NCI-H128 (cell line): ENCODE results near the gene NDE1.
"Not testable (repeated sequence)": the region's sequence is repeated elsewhere in the genome, so short reads cannot be mapped to it uniquely, and the experiment has no call there.

Source experiments
- DNase-seq: peaks from one replicate; lab custom pipeline; 2025; ENCODE audit not compliant: unreplicated experiment; lab: John Stamatoyannopoulos, UW

Gene NDE1

DNA sequence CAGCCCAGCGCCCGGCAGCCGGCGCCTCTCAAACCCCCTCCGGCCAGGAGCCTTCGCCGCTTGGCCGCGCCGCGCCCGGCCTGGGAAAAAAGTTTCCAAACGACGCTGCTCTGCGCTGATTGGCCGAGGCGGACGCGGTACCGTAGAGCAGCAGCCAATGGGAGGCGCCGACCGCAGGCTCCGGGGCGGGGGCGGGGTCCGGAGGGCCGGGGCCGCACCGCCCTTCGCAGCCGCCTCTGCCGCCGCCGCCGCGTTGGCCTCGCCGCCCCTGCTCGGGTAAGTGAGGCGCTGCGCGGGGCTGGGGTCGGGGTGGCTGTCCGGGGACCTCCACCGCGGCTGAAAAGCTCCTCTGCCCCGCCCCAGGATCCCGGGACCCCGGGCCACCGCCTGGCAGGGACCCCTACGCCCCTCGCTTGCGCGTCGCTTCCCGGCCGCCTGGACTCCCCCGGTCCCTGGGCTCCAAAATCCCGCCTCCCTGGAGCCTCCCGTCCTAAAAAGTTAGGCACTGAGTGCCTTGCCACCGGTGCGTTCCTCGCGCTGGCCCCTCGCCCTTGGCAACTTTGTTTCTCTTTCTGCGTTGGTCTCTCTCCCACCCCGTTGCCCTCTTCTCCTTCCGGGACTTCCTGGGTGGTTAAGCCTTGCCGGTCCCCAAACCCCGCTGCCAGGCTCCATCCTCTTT, at the start of gene NDE1:
NDE1 (plus strand) TSS at position 227 of the 679 bp plus-strand sequence. CDS start 14,534 bp downstream, outside the sequence.
- DNase-seq: peak; percentile 38

- no peak for DNase-seq
These were observed 48.7 kb upstream of the NDE1 start for GRCh38 chr16:15601212-15601879.

GRCh38 chr16:15602285-15603044, 47.6 kb upstream of the NDE1 start:
- no peak for DNase-seq

- no peak for DNase-seq
These were observed 45.3 kb upstream of the NDE1 start for GRCh38 chr16:15604460-15605440.

DNA sequence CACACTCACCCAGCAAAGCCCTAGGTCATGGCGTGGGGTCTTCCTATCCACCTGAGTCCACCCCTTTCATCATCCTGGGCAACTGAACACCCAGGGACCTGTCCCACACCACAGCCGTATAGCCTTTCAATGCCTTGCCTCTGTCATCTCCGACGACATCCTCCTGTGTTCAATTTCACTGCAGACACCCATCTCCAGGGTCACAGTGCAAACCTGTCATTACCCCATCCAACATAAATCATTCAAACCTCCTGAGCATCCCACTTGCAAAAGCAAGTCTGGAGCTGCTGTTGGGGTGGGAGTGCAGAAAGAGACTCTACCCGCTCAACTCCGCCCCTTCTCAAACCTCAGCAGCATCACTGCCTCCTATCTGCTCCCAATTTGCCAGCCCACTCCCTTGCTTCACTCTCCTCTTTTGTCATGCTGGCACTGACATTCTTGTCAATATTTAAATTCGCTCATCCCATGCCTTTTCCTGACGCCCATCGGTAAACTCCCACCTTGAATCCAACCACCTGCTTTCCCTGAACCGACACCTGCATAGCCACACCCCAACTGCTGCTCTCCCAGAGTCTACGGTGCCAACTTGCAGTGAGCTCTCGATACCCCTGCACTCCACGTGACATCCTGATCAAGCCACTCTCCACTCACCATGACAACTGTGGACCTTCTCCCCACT, 44.1 kb upstream of the NDE1 start:
- no peak for DNase-seq

- DNase-seq: no peak
These were observed 43.4 kb upstream of the NDE1 start for GRCh38 chr16:15606518-15607220.

GRCh38 chr16:15607221-15607699, 42.8 kb upstream of the NDE1 start:
- DNase-seq: not testable (repeated sequence)

GRCh38 chr16:15607700-15608396, 42.2 kb upstream of the NDE1 start:
- no peak for DNase-seq

DNA sequence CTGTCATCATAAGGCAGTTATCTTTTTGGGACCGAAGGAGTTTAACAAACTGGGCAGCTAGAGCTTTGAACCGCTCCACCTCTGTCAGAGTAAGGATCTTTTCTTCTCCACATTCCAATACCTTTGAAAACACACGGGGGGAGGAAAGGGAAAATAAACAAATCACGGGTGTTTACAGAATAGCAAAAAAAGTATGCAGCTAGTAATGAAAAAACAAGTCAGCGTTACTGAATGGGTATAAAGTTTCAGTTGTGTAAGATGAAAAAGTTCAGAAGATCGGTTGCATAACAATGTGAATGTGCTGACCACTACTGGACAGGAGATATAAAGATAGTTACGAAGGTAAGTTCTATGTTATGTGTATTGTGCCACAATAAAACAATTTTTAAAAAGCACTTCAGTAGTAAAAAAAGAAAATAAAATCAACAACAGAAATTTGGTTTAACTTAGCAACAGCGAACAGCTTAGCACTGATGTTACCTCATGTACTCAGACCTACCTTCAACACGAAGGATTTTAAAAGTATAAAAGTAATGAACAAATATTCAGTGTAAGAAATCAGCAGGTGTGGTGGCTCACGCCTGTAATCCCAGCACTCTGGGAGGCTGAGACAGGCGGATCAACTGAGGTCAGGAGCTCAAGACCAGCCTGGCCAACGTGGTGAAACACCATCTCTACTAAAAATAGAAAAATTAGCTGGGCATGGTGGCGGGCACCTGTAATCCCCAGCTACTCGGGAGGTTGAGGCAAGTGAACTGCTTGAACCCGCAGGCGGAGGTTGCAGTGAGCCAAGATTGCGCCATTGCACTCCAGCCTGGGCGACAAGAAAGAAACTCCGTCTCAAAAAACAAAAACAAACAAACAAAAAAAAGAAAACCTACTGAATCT, 41.4 kb upstream of the NDE1 start:
- no peak for DNase-seq

DNA sequence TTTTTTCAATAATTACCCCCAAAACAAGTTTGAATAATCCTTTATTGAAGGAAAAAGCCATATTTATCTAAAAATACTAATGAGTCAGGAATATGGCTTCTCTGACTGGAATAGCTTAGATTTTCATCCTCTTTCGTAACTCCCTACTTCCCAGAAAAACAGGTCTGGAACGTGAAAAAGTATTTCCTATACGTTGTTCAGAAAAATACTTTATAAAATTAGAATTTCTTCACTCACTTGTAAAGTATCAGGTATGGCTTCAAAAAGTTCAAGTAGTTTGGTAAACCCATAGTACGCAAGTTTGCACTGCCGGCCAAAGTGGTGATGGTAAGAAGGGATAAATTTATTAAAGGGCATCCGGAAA, 40.8 kb upstream of the NDE1 start:
- no peak for DNase-seq

DNA sequence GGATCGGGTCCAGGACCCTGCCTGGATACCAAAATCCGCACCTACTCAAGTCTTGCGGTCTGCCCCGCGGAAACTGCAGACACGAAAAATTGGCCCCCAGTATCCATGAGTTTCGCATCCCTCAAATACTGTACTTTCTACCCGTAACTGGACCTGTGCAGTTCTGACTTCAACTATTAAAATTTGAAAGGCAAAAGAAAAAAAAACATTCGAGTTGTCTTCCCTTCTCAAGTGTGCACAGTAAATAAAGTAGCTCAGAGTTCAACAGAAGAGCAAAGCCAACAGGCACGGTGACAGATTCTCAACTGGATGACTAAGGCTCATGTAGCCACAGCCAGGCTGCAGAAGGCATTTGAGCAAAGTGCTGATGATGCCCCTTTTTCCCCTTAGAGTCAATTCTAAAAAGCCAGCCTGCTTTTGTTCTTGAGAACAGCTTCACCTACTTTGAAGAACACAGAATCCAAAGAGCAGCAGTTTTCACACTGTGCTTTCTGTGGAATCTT, 39.6 kb upstream of the NDE1 start:
- DNase-seq: no peak

GRCh38 chr16:15611610-15612009, 38.4 kb upstream of the NDE1 start:
- no peak for DNase-seq

GRCh38 chr16:15613676-15614075, 36.4 kb upstream of the NDE1 start:
- DNase-seq: no peak

GRCh38 chr16:15616012-15616411, 34.0 kb upstream of the NDE1 start:
- no peak for DNase-seq

DNA sequence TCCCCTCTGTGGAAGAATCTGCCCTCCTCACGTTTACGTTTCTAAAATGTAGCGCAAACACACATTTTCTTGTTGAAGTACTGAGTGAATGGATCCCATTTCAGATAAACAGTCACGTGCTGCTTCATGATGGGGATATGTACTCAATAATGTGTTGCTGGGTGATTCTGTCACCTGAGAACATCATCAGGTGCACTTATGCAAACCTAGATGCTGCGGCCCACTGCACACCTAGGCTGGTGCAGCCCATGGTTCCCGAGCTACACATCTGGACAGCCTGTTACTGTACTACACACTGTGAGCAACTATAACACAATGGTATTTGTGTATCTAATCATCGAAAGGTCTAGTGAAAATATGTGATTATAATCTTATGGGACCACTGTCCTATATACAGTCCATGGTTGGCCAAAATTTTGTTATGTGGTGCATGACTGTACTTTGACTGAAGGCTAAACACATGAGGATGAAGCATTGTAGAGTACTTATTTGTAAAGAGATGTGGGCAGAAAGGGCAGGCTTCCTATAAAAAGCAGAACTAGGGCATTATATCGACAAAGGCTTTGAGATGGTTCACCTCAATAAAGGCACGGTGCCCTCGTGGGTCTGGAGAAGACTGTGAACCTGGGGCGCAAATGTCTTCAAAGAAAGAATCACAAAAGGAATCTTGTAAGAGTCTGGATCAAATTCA, 33.4 kb upstream of the NDE1 start:
- no peak for DNase-seq

DNA sequence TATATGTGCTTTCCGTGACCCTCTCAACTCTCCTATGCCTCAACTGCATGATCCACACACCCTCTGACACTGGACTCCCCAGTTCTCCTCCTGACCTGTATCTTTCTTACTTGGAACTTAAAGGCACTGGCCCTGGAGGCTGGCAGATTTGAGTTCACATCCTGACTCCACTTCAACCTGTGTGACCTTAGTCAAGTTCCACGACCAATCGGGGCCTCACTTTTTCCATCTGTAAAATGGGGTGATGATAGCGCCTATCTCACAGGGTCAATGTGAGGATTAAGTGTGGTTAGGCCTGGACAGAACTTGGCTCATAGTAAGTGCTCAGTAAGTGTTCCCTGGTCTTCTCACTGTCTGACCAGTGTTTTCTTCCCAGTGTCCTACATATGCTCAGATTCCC, 32.1 kb upstream of the NDE1 start:
- DNase-seq: no peak

DNA sequence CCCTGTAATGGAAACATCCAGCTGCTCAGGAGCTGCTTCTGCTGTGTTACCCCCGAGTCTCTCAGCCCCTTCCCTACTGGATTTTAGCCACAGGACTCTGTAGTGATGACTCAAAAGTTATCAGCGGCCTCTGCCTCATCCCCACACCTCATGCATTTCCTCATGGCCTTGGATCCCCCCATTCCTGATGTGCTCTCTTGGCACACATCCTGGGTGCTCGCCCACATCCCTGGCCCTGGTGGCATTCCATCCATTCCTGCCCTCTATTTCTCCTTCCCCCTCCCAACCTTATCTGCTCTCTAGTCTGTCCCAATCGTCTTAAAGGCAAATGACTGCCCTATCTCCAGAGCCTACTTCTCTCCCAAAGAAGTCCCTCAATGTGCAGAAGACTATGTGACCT, 31.7 kb upstream of the NDE1 start:
- DNase-seq: no peak
